H9 (cell line): ENCODE data around the gene CBLIF. TPM values are rescaled to one million over a fixed set of nuclear protein-coding genes. Genes with fewer than 3 reads are reported as not detected.

Experiments
- DNase-seq: peaks from one replicate; pipeline ENCODE4 v3.0.0-alpha.2; 2017
- H2AFZ ChIP-seq: one replicate; pipeline ENCODE4 v1.6.1; 2013; ENCODE audit warnings: mild to moderate bottlenecking, low read length, control low read depth, moderate library complexity
- H2AK5ac ChIP-seq: 2 replicates; pipeline ENCODE4 v1.6.1; 2013; ENCODE audit warnings: low read length, control low read depth, mixed read lengths; ENCODE audit not compliant: insufficient read length
- H2BK120ac ChIP-seq: one replicate; pipeline ENCODE4 v1.6.1; 2013; ENCODE audit warnings: low read depth, mild to moderate bottlenecking, low read length, control low read depth, inconsistent platforms; ENCODE audit not compliant: poor library complexity, severe bottlenecking
- H2BK12ac ChIP-seq: 2 replicates; pipeline ENCODE4 v1.6.1; 2013; ENCODE audit warnings: low read length, control low read depth, mixed read lengths, low read depth; ENCODE audit not compliant: insufficient read length
- H2BK15ac ChIP-seq: 2 replicates; pipeline ENCODE4 v1.6.1; 2013; ENCODE audit warnings: low read depth, low read length, control low read depth
- H2BK20ac ChIP-seq: one replicate; pipeline ENCODE4 v1.6.1; 2013; ENCODE audit warnings: low read depth, mild to moderate bottlenecking, low read length, control low read depth, inconsistent platforms; ENCODE audit not compliant: poor library complexity, severe bottlenecking
- H2BK5ac ChIP-seq: 2 replicates; pipeline ENCODE4 v1.6.1; 2013; ENCODE audit warnings: low read length, control low read depth, mixed read lengths; ENCODE audit not compliant: insufficient read length
- H3K14ac ChIP-seq: 2 replicates; pipeline ENCODE4 v1.6.1; 2013; ENCODE audit warnings: low read length, control low read depth; ENCODE audit not compliant: insufficient read depth
- H3K18ac ChIP-seq: 2 replicates; pipeline ENCODE4 v1.6.1; 2013; ENCODE audit warnings: low read depth, mild to moderate bottlenecking, mixed read lengths, low read length, control low read depth; ENCODE audit not compliant: insufficient read length
- H3K23ac ChIP-seq: 2 replicates; pipeline ENCODE4 v1.6.1; 2013; ENCODE audit warnings: low read length, control low read depth, mixed read lengths, low read depth; ENCODE audit not compliant: insufficient read length
- H3K23me2 ChIP-seq: 2 replicates; pipeline ENCODE4 v1.6.1; 2013; ENCODE audit warnings: low read depth, mild to moderate bottlenecking, mixed read lengths, low read length, control low read depth; ENCODE audit not compliant: insufficient read length, poor library complexity, severe bottlenecking
- H3K27ac ChIP-seq: 2 replicates; pipeline ENCODE4 v1.5.1; 2013; ENCODE audit warnings: low read length, control low read depth, mixed read lengths, low read depth; ENCODE audit not compliant: insufficient read length
- H3K27me3 ChIP-seq: 2 replicates; pipeline ENCODE4 v1.6.1; 2013; ENCODE audit warnings: low read length, control low read depth, inconsistent platforms; ENCODE audit not compliant: insufficient read depth
- H3K4ac ChIP-seq: 2 replicates; pipeline ENCODE4 v1.6.1; 2013; ENCODE audit warnings: low read depth, mild to moderate bottlenecking, control low read depth, inconsistent platforms, low read length, moderate library complexity
- H3K4me1 ChIP-seq: 2 replicates; pipeline ENCODE4 v1.6.1; 2013; ENCODE audit warnings: low read length, control low read depth, inconsistent platforms; ENCODE audit not compliant: insufficient read depth
- H3K4me2 ChIP-seq: 2 replicates; pipeline ENCODE4 v1.6.1; 2013; ENCODE audit warnings: low read length, control low read depth, mixed read lengths; ENCODE audit not compliant: insufficient read length, insufficient read depth
- H3K56ac ChIP-seq: 2 replicates; pipeline ENCODE4 v1.6.1; 2013; ENCODE audit warnings: low read depth, mild to moderate bottlenecking, mixed read lengths, low read length, control low read depth; ENCODE audit not compliant: insufficient read length
- H3K79me1 ChIP-seq: 2 replicates; pipeline ENCODE4 v1.6.1; 2013; ENCODE audit warnings: low read depth, mild to moderate bottlenecking, moderate library complexity, low read length, control low read depth, inconsistent platforms; ENCODE audit not compliant: insufficient read depth, poor library complexity, severe bottlenecking
- H3K79me2 ChIP-seq: 2 replicates; pipeline ENCODE4 v1.6.1; 2013; ENCODE audit warnings: low read length, control low read depth, inconsistent platforms; ENCODE audit not compliant: insufficient read depth
- H3K9ac ChIP-seq: 2 replicates; pipeline ENCODE4 v1.6.1; 2013; ENCODE audit warnings: low read length, control low read depth, mixed read lengths; ENCODE audit not compliant: insufficient read length; ENCODE audit errors: extremely low read depth
- H3K9me3 ChIP-seq: one replicate; pipeline ENCODE4 v1.6.1; 2013; ENCODE audit warnings: low read depth, low read length, inconsistent platforms; ENCODE audit not compliant: control insufficient read depth
- H3T11ph ChIP-seq: one replicate; pipeline ENCODE4 v1.6.1; 2013; ENCODE audit warnings: mild to moderate bottlenecking, low read length, control low read depth, inconsistent platforms
- H4K20me1 ChIP-seq: one replicate; pipeline ENCODE4 v1.6.1; 2013; ENCODE audit not compliant: control insufficient read depth, insufficient read length, insufficient read depth
- H4K5ac ChIP-seq: 2 replicates; pipeline ENCODE4 v1.6.1; 2013; ENCODE audit warnings: low read depth, mild to moderate bottlenecking, mixed read lengths, low read length, control low read depth; ENCODE audit not compliant: insufficient read length
- H4K8ac ChIP-seq: replicated peaks from 2 replicates; pipeline ENCODE4 v1.6.1; 2013; ENCODE audit warnings: low read length, control low read depth, mixed read lengths, low read depth; ENCODE audit not compliant: insufficient read length
- H4K91ac ChIP-seq: 2 replicates; pipeline ENCODE4 v1.6.1; 2013; ENCODE audit warnings: low read depth, mild to moderate bottlenecking, moderate library complexity, mixed read lengths, low read length, control low read depth; ENCODE audit not compliant: insufficient read length
- H3K27ac Mint-ChIP-seq, 3 experiments: 2 replicates in 2 of 3; 3 replicates in 1 of 3; pipeline ENCODE4 v1.8.0; 2020 to 2021; ENCODE audit warnings: mixed read lengths in 3 of 3, mild to moderate bottlenecking in 1 of 3, moderate library complexity in 1 of 3
- H3K27me3 Mint-ChIP-seq: 2 replicates; pipeline ENCODE4 v1.8.0; 2021; ENCODE audit warnings: low read depth, mild to moderate bottlenecking, moderate library complexity, mixed read lengths
- H3K36me3 Mint-ChIP-seq, 3 experiments: 2 replicates in 2 of 3; 3 replicates in 1 of 3; pipeline ENCODE4 v1.8.0; 2020 to 2021; ENCODE audit warnings: low read depth in 3 of 3, mixed read lengths in 3 of 3; ENCODE audit not compliant: insufficient read depth in 1 of 3
- H3K4me1 Mint-ChIP-seq, 2 experiments: 2 replicates each; pipeline ENCODE4 v1.8.0; 2020; ENCODE audit warnings: mixed read lengths in 2 of 2
- H3K4me3 Mint-ChIP-seq, 2 experiments: 2 replicates in 1 of 2; 3 replicates in 1 of 2; pipeline ENCODE4 v1.8.0; 2020 to 2021; ENCODE audit warnings: mild to moderate bottlenecking in 2 of 2, mixed read lengths in 2 of 2, moderate library complexity in 1 of 2
- H3K9me3 Mint-ChIP-seq, 2 experiments: 2 replicates in 1 of 2; 3 replicates in 1 of 2; pipeline ENCODE4 v1.8.0; 2020; ENCODE audit warnings: mild to moderate bottlenecking in 2 of 2, mixed read lengths in 2 of 2, moderate library complexity in 1 of 2
- CTCF ChIP-seq: fragments of 200-600 bp; sonication (generic); conservative IDR thresholded peaks from 3 replicates; pipeline ENCODE4 v1.8.0; 2021; ENCODE audit warnings: antibody characterized with exemption, mild to moderate bottlenecking
- WGBS: extraction: QIAGEN DNeasy Blood & Tissue Kit; methylation state at CpG from one replicate; pipeline ENCODE4 v1.1.7; 2013; ENCODE audit warnings: missing lambda C conversion rate, low lambda C conversion rate, mixed read lengths; ENCODE audit not compliant: insufficient read length; ENCODE audit errors: extremely low coverage; 5-methylcytosine and 5-hydroxymethylcytosine counted together
- total RNA-seq: library from RNA; stranded (reverse); gene quantifications from 2 replicates; pipeline ENCODE4 v1.2.1, GENCODE V29; 2021

The CBLIF gene
- total RNA-seq, 1 experiment from 2014 or later: not detected

- no CpG with 5 or more reads among the region's 2 CpGs for WGBS
- no peak overlapping the region for H3T11ph ChIP-seq
- no peak overlapping the region for H2BK5ac ChIP-seq
- H3K4me1 ChIP-seq: 0 out of 2 replicates have a peak, but pooled peaks cover 3% of the 10 kb centered on the region
- H3K4me1 Mint-ChIP-seq: peaks cover 4% of the 10 kb centered on the region in 2 experiments
- no peaks in the 10 kb centered on the region for H3K27me3 ChIP-seq
- H2BK15ac ChIP-seq: no peak overlapping the region
- no peak overlapping the region for H2BK120ac ChIP-seq
- H3K27me3 Mint-ChIP-seq: no peaks in the 10 kb centered on the region
- no peak for DNase-seq
- H3K79me1 ChIP-seq: no peaks in the 10 kb centered on the region
- TF ChIP-seq CTCF: no peak
- no peak overlapping the region for H3K4me3 Mint-ChIP-seq
- H3K9ac ChIP-seq: no peak overlapping the region
- H3K56ac ChIP-seq: no peak overlapping the region
- H2AK5ac ChIP-seq: no peak overlapping the region
- no peak overlapping the region for H4K91ac ChIP-seq
- H3K23ac ChIP-seq: no peak overlapping the region
- no peak overlapping the region for H4K8ac ChIP-seq
- H3K27ac ChIP-seq: no peak overlapping the region
- no peak overlapping the region for H3K4me2 ChIP-seq
- no peak overlapping the region for H2BK12ac ChIP-seq
- no peaks in the 10 kb centered on the region for H3K9me3 Mint-ChIP-seq
- no peaks in the 10 kb centered on the region for H3K23me2 ChIP-seq
- H3K18ac ChIP-seq: no peak overlapping the region
- H3K4ac ChIP-seq: no peak overlapping the region
- no peaks in the 10 kb centered on the region for H3K36me3 Mint-ChIP-seq
- no peak overlapping the region for H3K14ac ChIP-seq
- no peaks in the 10 kb centered on the region for H3K79me2 ChIP-seq
- H4K5ac ChIP-seq: no peak overlapping the region
- no peak overlapping the region for H2AFZ ChIP-seq
- H3K27ac Mint-ChIP-seq: no peak overlapping the region
- no peaks in the 10 kb centered on the region for H3K9me3 ChIP-seq
- no peak overlapping the region for H2BK20ac ChIP-seq
- H4K20me1 ChIP-seq: no peaks in the 10 kb centered on the region
Measured at GRCh38 chr11:59841514-59841913, 3.8 kb downstream of the CBLIF start.
